ENCODE measurements around the gene IPO5.

The IPO5 gene

GRCh38 chr13:98048265-98048664, 94.8 kb downstream of the IPO5 start:
- Histone ChIP-seq H3K4me3 (ENCODE audit: insufficient read depth, low read depth, low read length, poor library complexity, severe bottlenecking) (no peak overlapping the region), H3K4me1 (ENCODE audit: control insufficient read depth, insufficient read depth, low read length, poor library complexity, severe bottlenecking) (no peaks in the 10 kb centered on the region)
- DNase-seq, result no peak

GRCh38 chr13:98050041-98050466, 96.6 kb downstream of the IPO5 start:
- no peak for DNase-seq

More at GRCh38 chr13:98048265-98048664, 94.8 kb downstream of the IPO5 start:
- H3K27ac ChIP-seq (ENCODE audit: insufficient read depth, low read length, poor library complexity, severe bottlenecking), result no peak overlapping the region
- no peaks in the 10 kb centered on the region for H3K9me3 ChIP-seq (ENCODE audit: control insufficient read depth, low read length)
- no peaks in the 10 kb centered on the region for H3K27me3 ChIP-seq (replicated peaks; ENCODE audit: control insufficient read depth, insufficient read depth, low read length, poor library complexity, severe bottlenecking)
- no peaks in the 10 kb centered on the region for H3K36me3 ChIP-seq (ENCODE audit: control insufficient read depth, insufficient read depth, low read length)

DNA sequence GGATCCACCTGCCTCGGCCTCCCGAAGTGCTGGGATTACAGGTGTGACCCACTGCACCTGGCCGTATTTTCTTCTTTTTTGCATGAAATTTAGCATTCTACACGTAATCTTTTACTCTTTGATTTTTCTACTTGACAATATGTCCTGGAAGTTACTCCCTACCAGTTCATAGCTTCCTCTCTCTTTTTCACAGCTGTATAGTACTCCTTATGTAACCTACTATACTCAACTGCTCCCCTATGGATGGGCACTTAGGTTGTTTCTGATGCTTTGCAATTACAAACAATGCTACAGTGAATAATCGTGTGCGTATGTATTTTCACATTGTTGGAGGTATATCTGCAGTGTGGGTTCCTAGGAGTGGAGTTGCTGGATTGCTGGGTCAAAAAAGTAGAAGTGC, 98.9 kb downstream of the IPO5 start:
- DNase-seq, result no peak
- Histone ChIP-seq H3K27me3 (replicated peaks; ENCODE audit: control insufficient read depth, insufficient read depth, low read length, poor library complexity, severe bottlenecking) (no peaks in the 10 kb centered on the region), H3K4me1 (ENCODE audit: control insufficient read depth, insufficient read depth, low read length, poor library complexity, severe bottlenecking) (no peaks in the 10 kb centered on the region), H3K9me3 (ENCODE audit: control insufficient read depth, low read length) (no peaks in the 10 kb centered on the region), H3K27ac (ENCODE audit: insufficient read depth, low read length, poor library complexity, severe bottlenecking) (no peak overlapping the region), H3K36me3 (ENCODE audit: control insufficient read depth, insufficient read depth, low read length) (no peaks in the 10 kb centered on the region), H3K4me3 (ENCODE audit: insufficient read depth, low read depth, low read length, poor library complexity, severe bottlenecking) (no peak overlapping the region)

More at GRCh38 chr13:98050041-98050466, 96.6 kb downstream of the IPO5 start:
- Histone ChIP-seq H3K27ac (ENCODE audit: insufficient read depth, low read length, poor library complexity, severe bottlenecking) (no peak overlapping the region), H3K4me1 (ENCODE audit: control insufficient read depth, insufficient read depth, low read length, poor library complexity, severe bottlenecking) (no peaks in the 10 kb centered on the region), H3K4me3 (ENCODE audit: insufficient read depth, low read depth, low read length, poor library complexity, severe bottlenecking) (no peak overlapping the region), H3K36me3 (ENCODE audit: control insufficient read depth, insufficient read depth, low read length) (no peaks in the 10 kb centered on the region), H3K27me3 (replicated peaks; ENCODE audit: control insufficient read depth, insufficient read depth, low read length, poor library complexity, severe bottlenecking) (no peaks in the 10 kb centered on the region), H3K9me3 (ENCODE audit: control insufficient read depth, low read length) (no peaks in the 10 kb centered on the region)

DNA sequence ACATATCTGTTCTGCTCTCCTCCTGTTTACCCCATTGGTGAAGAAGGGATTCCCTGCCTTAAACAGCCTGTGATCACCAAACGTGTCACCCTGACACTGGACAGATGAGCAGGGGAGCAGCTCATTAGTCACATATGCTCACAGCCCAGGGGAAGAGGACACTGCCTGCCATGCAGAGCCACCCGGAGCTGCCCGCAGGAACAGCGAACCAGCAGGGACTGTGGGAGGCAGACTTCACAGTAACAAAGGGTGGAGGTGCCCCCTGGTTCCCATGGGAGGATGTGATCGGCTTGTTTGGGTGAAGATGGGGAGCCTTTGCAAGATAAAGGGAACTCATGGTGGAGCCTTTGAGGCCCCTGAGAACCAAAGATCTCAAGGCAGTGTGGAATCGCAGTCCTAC, 100.8 kb downstream of the IPO5 start:
- no peak overlapping the region for H3K27ac ChIP-seq (ENCODE audit: insufficient read depth, low read length, poor library complexity, severe bottlenecking)
- H3K27me3 ChIP-seq (replicated peaks; ENCODE audit: control insufficient read depth, insufficient read depth, low read length, poor library complexity, severe bottlenecking), result no peaks in the 10 kb centered on the region
- no peaks in the 10 kb centered on the region for H3K4me1 ChIP-seq (ENCODE audit: control insufficient read depth, insufficient read depth, low read length, poor library complexity, severe bottlenecking)
- no peaks in the 10 kb centered on the region for H3K36me3 ChIP-seq (ENCODE audit: control insufficient read depth, insufficient read depth, low read length)
- no peak overlapping the region for H3K4me3 ChIP-seq (ENCODE audit: insufficient read depth, low read depth, low read length, poor library complexity, severe bottlenecking)
- H3K9me3 ChIP-seq (ENCODE audit: control insufficient read depth, low read length), result no peaks in the 10 kb centered on the region
- no peak for DNase-seq

DNA sequence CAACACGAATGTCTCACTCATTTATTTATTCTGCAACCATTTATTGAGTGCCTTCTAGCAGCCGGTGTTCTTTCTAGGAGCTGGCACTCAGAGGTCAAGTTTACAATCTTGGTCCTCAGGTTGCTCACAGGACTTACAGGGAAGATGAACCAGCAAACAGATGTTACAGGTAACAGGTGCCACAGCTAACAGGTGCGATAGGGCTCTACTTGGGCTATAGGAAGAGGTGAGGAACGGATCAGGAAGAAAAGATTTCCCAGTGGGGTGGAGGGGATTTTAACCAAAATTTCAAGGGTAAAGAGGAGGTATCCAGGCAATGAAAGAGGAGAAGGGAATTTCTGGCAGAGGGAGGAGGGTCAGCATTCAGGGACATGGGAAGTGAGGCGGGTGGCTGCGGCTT, 102.1 kb downstream of the IPO5 start:
- H3K4me3 ChIP-seq (ENCODE audit: insufficient read depth, low read depth, low read length, poor library complexity, severe bottlenecking), result no peak overlapping the region
- no peaks in the 10 kb centered on the region for H3K27me3 ChIP-seq (replicated peaks; ENCODE audit: control insufficient read depth, insufficient read depth, low read length, poor library complexity, severe bottlenecking)
- H3K4me1 ChIP-seq (ENCODE audit: control insufficient read depth, insufficient read depth, low read length, poor library complexity, severe bottlenecking), result no peaks in the 10 kb centered on the region
- no peak overlapping the region for H3K27ac ChIP-seq (ENCODE audit: insufficient read depth, low read length, poor library complexity, severe bottlenecking)
- no peak for DNase-seq
- H3K9me3 ChIP-seq (ENCODE audit: control insufficient read depth, low read length), result no peaks in the 10 kb centered on the region
- H3K36me3 ChIP-seq (ENCODE audit: control insufficient read depth, insufficient read depth, low read length), result no peaks in the 10 kb centered on the region

DNA sequence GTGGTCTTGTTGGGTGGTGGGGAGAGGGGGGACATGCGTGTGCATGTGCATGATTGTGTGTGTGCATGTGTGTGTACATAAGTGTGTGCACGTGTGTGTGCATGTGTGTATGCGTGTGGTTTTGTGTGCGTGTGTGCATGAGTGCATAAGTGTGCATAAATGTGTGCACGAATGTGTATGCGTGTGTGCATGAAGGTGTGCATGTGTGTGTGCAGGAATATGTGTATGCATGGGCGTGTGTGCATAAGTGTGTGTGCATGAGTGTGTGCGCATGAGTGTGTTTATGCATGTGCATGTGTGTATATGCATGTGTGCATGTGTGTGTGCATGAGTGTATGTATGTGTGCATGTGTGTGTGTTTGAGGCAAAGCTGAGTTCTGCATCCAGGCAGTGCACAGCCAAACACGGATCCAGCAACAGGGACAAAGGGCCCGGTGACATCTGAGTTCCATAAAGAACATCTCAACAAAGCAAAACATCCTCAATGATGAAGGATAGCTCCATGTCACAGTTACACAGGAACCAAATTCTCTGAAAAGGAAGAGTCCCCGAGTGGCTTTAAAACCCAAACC, 103.5 kb downstream of the IPO5 start:
- no peaks in the 10 kb centered on the region for H3K9me3 ChIP-seq (ENCODE audit: control insufficient read depth, low read length)
- H3K36me3 ChIP-seq (ENCODE audit: control insufficient read depth, insufficient read depth, low read length), result no peaks in the 10 kb centered on the region
- no peak overlapping the region for H3K27ac ChIP-seq (ENCODE audit: insufficient read depth, low read length, poor library complexity, severe bottlenecking)

GRCh38 chr13:98059276-98059675, 105.8 kb downstream of the IPO5 start:
- H3K36me3 ChIP-seq (ENCODE audit: control insufficient read depth, insufficient read depth, low read length), result no peaks in the 10 kb centered on the region
- H3K4me3 ChIP-seq (ENCODE audit: insufficient read depth, low read depth, low read length, poor library complexity, severe bottlenecking), result no peak overlapping the region
- H3K9me3 ChIP-seq (ENCODE audit: control insufficient read depth, low read length), result no peaks in the 10 kb centered on the region
- H3K27me3 ChIP-seq (replicated peaks; ENCODE audit: control insufficient read depth, insufficient read depth, low read length, poor library complexity, severe bottlenecking), result no peaks in the 10 kb centered on the region
- DNase-seq, result no peak
- no peak overlapping the region for H3K27ac ChIP-seq (ENCODE audit: insufficient read depth, low read length, poor library complexity, severe bottlenecking)
- H3K4me1 ChIP-seq (ENCODE audit: control insufficient read depth, insufficient read depth, low read length, poor library complexity, severe bottlenecking), result no peaks in the 10 kb centered on the region

More for the DNA sequence above, 103.5 kb downstream of the IPO5 start:
- DNase-seq, result no peak
- no peak overlapping the region for H3K4me3 ChIP-seq (ENCODE audit: insufficient read depth, low read depth, low read length, poor library complexity, severe bottlenecking)
- no peaks in the 10 kb centered on the region for H3K4me1 ChIP-seq (ENCODE audit: control insufficient read depth, insufficient read depth, low read length, poor library complexity, severe bottlenecking)
- no peaks in the 10 kb centered on the region for H3K27me3 ChIP-seq (replicated peaks; ENCODE audit: control insufficient read depth, insufficient read depth, low read length, poor library complexity, severe bottlenecking)

GRCh38 chr13:98060282-98060681, 106.8 kb downstream of the IPO5 start:
- Histone ChIP-seq H3K9me3 (ENCODE audit: control insufficient read depth, low read length) (no peaks in the 10 kb centered on the region), H3K4me1 (ENCODE audit: control insufficient read depth, insufficient read depth, low read length, poor library complexity, severe bottlenecking) (no peaks in the 10 kb centered on the region), H3K27ac (ENCODE audit: insufficient read depth, low read length, poor library complexity, severe bottlenecking) (no peak overlapping the region), H3K36me3 (ENCODE audit: control insufficient read depth, insufficient read depth, low read length) (no peaks in the 10 kb centered on the region), H3K27me3 (replicated peaks; ENCODE audit: control insufficient read depth, insufficient read depth, low read length, poor library complexity, severe bottlenecking) (no peaks in the 10 kb centered on the region), H3K4me3 (ENCODE audit: insufficient read depth, low read depth, low read length, poor library complexity, severe bottlenecking) (no peak overlapping the region)
- DNase-seq, result no peak

DNA sequence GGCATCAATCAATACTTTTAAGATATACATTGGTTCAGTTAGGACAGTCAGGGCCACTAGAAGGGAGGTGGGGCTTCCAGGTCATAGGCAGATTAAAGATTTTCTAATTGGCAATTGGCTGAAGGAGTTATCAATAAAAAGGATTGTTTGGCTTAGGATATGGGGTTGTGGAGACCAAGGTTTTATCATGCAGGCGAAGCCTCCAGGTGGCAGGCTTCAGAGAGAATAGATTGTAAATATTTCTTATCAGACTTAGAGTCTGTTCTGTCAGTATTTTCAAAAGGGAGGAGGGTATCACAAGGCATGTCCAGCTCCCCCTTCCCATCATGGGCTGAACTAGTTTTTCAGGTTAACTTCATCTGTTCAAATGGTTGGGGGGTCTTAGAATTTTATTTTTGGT, 112.0 kb downstream of the IPO5 start:
- no peaks in the 10 kb centered on the region for H3K9me3 ChIP-seq (ENCODE audit: control insufficient read depth, low read length)
- H3K4me1 ChIP-seq (ENCODE audit: control insufficient read depth, insufficient read depth, low read length, poor library complexity, severe bottlenecking), result no peaks in the 10 kb centered on the region
- no peaks in the 10 kb centered on the region for H3K36me3 ChIP-seq (ENCODE audit: control insufficient read depth, insufficient read depth, low read length)
- H3K4me3 ChIP-seq (ENCODE audit: insufficient read depth, low read depth, low read length, poor library complexity, severe bottlenecking), result no peak overlapping the region
- no peak overlapping the region for H3K27ac ChIP-seq (ENCODE audit: insufficient read depth, low read length, poor library complexity, severe bottlenecking)
- H3K27me3 ChIP-seq (replicated peaks; ENCODE audit: control insufficient read depth, insufficient read depth, low read length, poor library complexity, severe bottlenecking), result no peaks in the 10 kb centered on the region
- no peak for DNase-seq

GRCh38 chr13:98066636-98067035, 113.2 kb downstream of the IPO5 start:
- H3K4me3 ChIP-seq (ENCODE audit: insufficient read depth, low read depth, low read length, poor library complexity, severe bottlenecking), result no peak overlapping the region
- DNase-seq, result no peak
- no peaks in the 10 kb centered on the region for H3K9me3 ChIP-seq (ENCODE audit: control insufficient read depth, low read length)
- H3K36me3 ChIP-seq (ENCODE audit: control insufficient read depth, insufficient read depth, low read length), result no peaks in the 10 kb centered on the region
- no peaks in the 10 kb centered on the region for H3K4me1 ChIP-seq (ENCODE audit: control insufficient read depth, insufficient read depth, low read length, poor library complexity, severe bottlenecking)
- no peak overlapping the region for H3K27ac ChIP-seq (ENCODE audit: insufficient read depth, low read length, poor library complexity, severe bottlenecking)
- no peaks in the 10 kb centered on the region for H3K27me3 ChIP-seq (replicated peaks; ENCODE audit: control insufficient read depth, insufficient read depth, low read length, poor library complexity, severe bottlenecking)
